GM12891 (cell line): Measurements from ENCODE around the gene PHC3.

Source experiments
- POLR2A ChIP-seq: IDR thresholded peaks from 2 replicates; pipeline ENCODE4 v1.6.1; 2011; ENCODE audit warnings: low read depth, low read length, control low read depth
- SPI1 ChIP-seq: IDR thresholded peaks from 2 replicates; pipeline ENCODE4 v1.6.1; 2011; ENCODE audit warnings: low read depth, low read length, control low read depth

DNA sequence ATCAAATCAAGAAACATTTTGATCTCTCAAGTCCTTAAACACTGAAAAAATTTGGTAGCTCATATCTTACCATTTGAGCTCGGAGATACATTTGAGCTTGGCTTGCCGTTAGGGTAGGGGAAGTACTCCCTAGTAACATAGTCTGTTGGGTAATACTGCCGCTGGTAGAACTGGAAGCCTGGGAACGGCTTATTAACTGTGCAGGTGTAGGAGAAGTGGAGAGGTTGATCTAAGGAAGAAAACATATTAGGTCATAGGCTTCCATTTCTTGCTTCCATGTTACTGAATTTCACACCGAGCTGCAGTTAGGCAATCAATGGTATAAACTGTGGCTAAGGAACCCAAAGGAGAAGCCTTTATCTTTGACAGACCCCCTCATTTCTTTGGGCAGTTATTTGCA lies 32.5 kb downstream of the PHC3 start:
- TF ChIP-seq SPI1 (no peak), POLR2A (no peak)
